Caco-2 (cell line): ENCODE data around the gene TNS4. TPM values are rescaled to one million over a fixed set of nuclear protein-coding genes. Genes with fewer than 3 reads are reported as not detected.

ENCODE experiments used
- BruUV-seq: library from RNA; stranded (reverse); fragments of 400-500 nt; replicated peaks from 2 replicates; lab custom pipeline; 2021; lab: Mats Ljungman, UMichigan
- CTCF ChIA-PET: fragments of 300-600 bp; sonication (Branson Sonifier 250); formaldehyde crosslinking; loops from one replicate; lab custom pipeline; 2022; ENCODE audit warnings: antibody characterized with exemption; lab: Charles Lee
- POLR2A ChIA-PET: fragments of 300-600 bp; sonication (Branson Sonifier 250); formaldehyde crosslinking; loops from one replicate; lab custom pipeline; 2022; ENCODE audit warnings: antibody characterized with exemption; lab: Charles Lee
- DNase-seq, 2 experiments: peaks; one replicate each; pipeline versions ENCODE4 v3.0.0 to v3.0.0-alpha.2; 2020 to 2022
- H3K27me3 ChIP-seq: replicated peaks from 2 replicates; pipeline ENCODE4 v1.6.0; 2011; ENCODE audit warnings: low read length; ENCODE audit not compliant: control insufficient read depth, insufficient read depth
- H3K36me3 ChIP-seq: 2 replicates; pipeline ENCODE4 v1.5.1; 2011; ENCODE audit warnings: low read length; ENCODE audit not compliant: control insufficient read depth, insufficient read depth
- H3K4me1 ChIP-seq: fragments of 250-450 bp; sonication (Bioruptor Pico); 2 replicates; pipeline ENCODE4 v1.5.1; 2020; ENCODE audit warnings: mild to moderate bottlenecking
- H3K4me3 ChIP-seq: 2 replicates; pipeline ENCODE4 v1.5.1; 2011; ENCODE audit warnings: low read depth, mild to moderate bottlenecking, control low read depth, low read length
- H3K9me3 ChIP-seq: fragments of 250-450 bp; sonication (Bioruptor Pico); 2 replicates; pipeline ENCODE4 v1.5.1; 2020; ENCODE audit warnings: mild to moderate bottlenecking, moderate library complexity
- H3K27ac Mint-ChIP-seq: one replicate; pipeline ENCODE4 v1.8.0; 2022; ENCODE audit warnings: mixed read lengths; ENCODE audit not compliant: unreplicated experiment
- H3K27me3 Mint-ChIP-seq: one replicate; pipeline ENCODE4 v1.8.0; 2022; ENCODE audit warnings: mixed read lengths; ENCODE audit not compliant: insufficient read depth, unreplicated experiment
- H3K36me3 Mint-ChIP-seq: one replicate; pipeline ENCODE4 v1.8.0; 2022; ENCODE audit warnings: mild to moderate bottlenecking, mixed read lengths; ENCODE audit not compliant: insufficient read depth, unreplicated experiment
- H3K4me1 Mint-ChIP-seq: one replicate; pipeline ENCODE4 v1.8.0; 2022; ENCODE audit warnings: low read depth, mixed read lengths; ENCODE audit not compliant: unreplicated experiment
- H3K4me3 Mint-ChIP-seq: one replicate; pipeline ENCODE4 v1.8.0; 2022; ENCODE audit warnings: mild to moderate bottlenecking, moderate library complexity, mixed read lengths; ENCODE audit not compliant: unreplicated experiment
- H3K9me3 Mint-ChIP-seq: one replicate; pipeline ENCODE4 v1.8.0; 2022; ENCODE audit warnings: mixed read lengths; ENCODE audit not compliant: unreplicated experiment
- CTCF ChIP-seq, 2 experiments: fragments of 200-600 bp in 1 of 2; IDR thresholded peaks; 1 replicate in 1 of 2; 2 replicates in 1 of 2; pipeline versions ENCODE4 v1.5.1 to v1.8.0; 2011 to 2022; ENCODE audit warnings: antibody characterized with exemption in 1 of 2, control low read depth in 1 of 2, inconsistent platforms in 1 of 2, low read depth in 1 of 2, low read length in 1 of 2, mild to moderate bottlenecking in 1 of 2, moderate library complexity in 1 of 2; ENCODE audit not compliant: insufficient read depth in 1 of 2, severe bottlenecking in 1 of 2, unreplicated experiment in 1 of 2
- intact Hi-C: fragments of 100-400 bp; cut with micrococcal nuclease; formaldehyde crosslinking; loops from one replicate; pipeline ENCODE4 v1.10.0; 2022; ENCODE audit not compliant: unreplicated experiment
- total RNA-seq: library from RNA; stranded (reverse); gene quantifications from 2 replicates; pipeline ENCODE4 v1.2.3, GENCODE V29; 2022

TNS4 gene
- total RNA-seq, 1 experiment from 2014 or later: not detected

- Mint-ChIP-seq H3K9me3 (no peaks in the 10 kb centered on the region), H3K4me1 (peaks cover 6% of the 10 kb centered on the region), H3K36me3 (no peaks in the 10 kb centered on the region), H3K4me3 (no peak overlapping the region), H3K27ac (no peak overlapping the region), H3K27me3 (no peaks in the 10 kb centered on the region)
- H3K9me3 ChIP-seq: no peaks in the 10 kb centered on the region
- ChIA-PET CTCF (interaction anchor here (0.7 kb wide), 1 partner anchor 1503 kb away, joined by 3 read pairs; no protein-coding TSS in a partner anchor), POLR2A (no interaction called here)
- no peak overlapping the region for H3K4me3 ChIP-seq
- no TSS peak for BruUV-seq
- no peak for DNase-seq
- no peak for TF ChIP-seq CTCF (IDR thresholded peaks at IDR 0.05; ENCODE audit: insufficient read depth in 1 of 2, low read depth in 1 of 2, low read length in 1 of 2, severe bottlenecking in 1 of 2, unreplicated experiment in 1 of 2)
- H3K36me3 ChIP-seq: no peaks in the 10 kb centered on the region
- intact Hi-C loops: no loop called here
- no peaks in the 10 kb centered on the region for H3K27me3 ChIP-seq
- H3K4me1 ChIP-seq: peaks cover 17% of the 10 kb centered on the region
These were observed 49.1 kb downstream of the TNS4 start for GRCh38 chr17:40452216-40452787.

GRCh38 chr17:40451420-40451819, 50.0 kb downstream of the TNS4 start:
- H3K36me3 Mint-ChIP-seq: no peaks in the 10 kb centered on the region
- H3K27ac Mint-ChIP-seq: no peak overlapping the region
- H3K27me3 ChIP-seq: no peaks in the 10 kb centered on the region
- H3K4me1 Mint-ChIP-seq: peaks cover 6% of the 10 kb centered on the region
- intact Hi-C loops: no loop called here
- no peaks in the 10 kb centered on the region for H3K9me3 ChIP-seq
- no peaks in the 10 kb centered on the region for H3K9me3 Mint-ChIP-seq
- no TSS peak for BruUV-seq
- H3K4me1 ChIP-seq: peaks cover 17% of the 10 kb centered on the region
- H3K4me3 ChIP-seq: no peak overlapping the region
- ChIA-PET POLR2A (interaction anchor here (0.6 kb wide), 1 partner anchor 86 kb away, joined by 5 read pairs; no protein-coding TSS in a partner anchor), CTCF (interaction anchor here (0.7 to 0.8 kb wide), 2 partner anchors 24 to 1504 kb away, joined by 3 read pairs; no protein-coding TSS in a partner anchor)
- no peak for TF ChIP-seq CTCF (IDR thresholded peaks at IDR 0.05; ENCODE audit: insufficient read depth in 1 of 2, low read depth in 1 of 2, low read length in 1 of 2, severe bottlenecking in 1 of 2, unreplicated experiment in 1 of 2)
- H3K4me3 Mint-ChIP-seq: no peak overlapping the region
- H3K27me3 Mint-ChIP-seq: no peaks in the 10 kb centered on the region
- no peak for DNase-seq
- no peaks in the 10 kb centered on the region for H3K36me3 ChIP-seq

- Mint-ChIP-seq H3K36me3 (no peaks in the 10 kb centered on the region), H3K27me3 (no peaks in the 10 kb centered on the region), H3K27ac (no peak overlapping the region), H3K9me3 (no peaks in the 10 kb centered on the region), H3K4me1 (peaks cover 9% of the 10 kb centered on the region), H3K4me3 (no peak overlapping the region)
- TF ChIP-seq CTCF (IDR thresholded peaks at IDR 0.05; ENCODE audit: insufficient read depth in 1 of 2, low read depth in 1 of 2, low read length in 1 of 2, severe bottlenecking in 1 of 2, unreplicated experiment in 1 of 2): peak; percentile 48 to 69
- no peak overlapping the region for H3K4me3 ChIP-seq
- no peaks in the 10 kb centered on the region for H3K36me3 ChIP-seq
- no peaks in the 10 kb centered on the region for H3K27me3 ChIP-seq
- DNase-seq: peak; percentile 74 to 77
- BruUV-seq: no TSS peak
- CTCF ChIA-PET: interaction anchor here (0.7 to 2.9 kb wide), 7 partner anchors 16 to 110 kb away, joined by 3 to 30 read pairs (median 7); partner anchors contain the start of gene TOP2A
- H3K4me1 ChIP-seq: peaks cover 17% of the 10 kb centered on the region
- no peaks in the 10 kb centered on the region for H3K9me3 ChIP-seq
- POLR2A ChIA-PET: no interaction called here
- intact Hi-C loops: no loop called here
These were observed 51.2 kb downstream of the TNS4 start for GRCh38 chr17:40450175-40450574.
